NCI-H748 treated with DMSO at 0.1 percent for 48 hours (cell line): Measurements from ENCODE around the gene RPUSD2.

ENCODE experiments used
- DNase-seq: peaks from one replicate; lab custom pipeline; 2025; lab: John Stamatoyannopoulos, UW

RPUSD2 gene

GRCh38 chr15:40623361-40623760 lies 54.3 kb downstream of the RPUSD2 start:
- no peak for DNase-seq
